HepG2 (cell line): ENCODE results near the gene BID. TPM values are rescaled to one million over a fixed set of nuclear protein-coding genes. Genes with fewer than 3 reads are reported as not detected.

Experiments
- ATAC-seq: fragments of 200-7000 bp; cut with Tn5 transposase; 3 replicates; pipeline ENCODE4 v1.9.1; 2020; ENCODE audit warnings: mild to moderate bottlenecking, moderate library complexity
- BruUV-seq: library from RNA; stranded (reverse); fragments of 400-500 nt; replicated peaks from 2 replicates; lab custom pipeline; 2021; lab: Mats Ljungman, UMichigan
- CTCF ChIA-PET: fragments of 300-600 bp; formaldehyde crosslinking; extraction: SDS; loops from one replicate; lab custom pipeline; 2021; ENCODE audit warnings: low total read pairs, inconsistent platforms, low intra/inter-chr PET ratio; lab: Yijun Ruan, JAX
- POLR2A ChIA-PET: fragments of 350-600 bp; sonication (Branson Sonifier 250); formaldehyde crosslinking; loops from one replicate; lab custom pipeline; 2020; ENCODE audit warnings: antibody characterized with exemption, inconsistent platforms; lab: Yijun Ruan, JAX
- DNase-seq: peaks from one replicate; pipeline ENCODE4 v3.0.0-alpha.2; 2015; ENCODE audit warnings: low spot score
- FAIRE-seq: peaks from 3 replicates; lab custom pipeline; 2011; peaks lifted over from hg19 to GRCh38; lab: Jason Lieb, UNC
- H2AFZ ChIP-seq: one replicate; pipeline ENCODE4 v1.6.1; 2011; ENCODE audit warnings: low read length, inconsistent platforms
- H3K27ac ChIP-seq: fragments of 300-600 bp; 3 replicates; pipeline ENCODE4 v1.8.0; 2011; ENCODE audit warnings: mixed run types, mild to moderate bottlenecking, mixed read lengths, low read length, inconsistent platforms; ENCODE audit not compliant: insufficient read depth; ENCODE audit errors: extremely low read length
- H3K27me3 ChIP-seq, 2 experiments: fragments of 200-600 bp in 1 of 2; 2 replicates in 1 of 2; 3 replicates in 1 of 2; pipeline versions ENCODE4 v1.6.0 to v1.8.0; 2011; ENCODE audit warnings: low read length in 2 of 2, mild to moderate bottlenecking in 2 of 2, moderate library complexity in 2 of 2, inconsistent platforms in 1 of 2; ENCODE audit not compliant: insufficient read depth in 2 of 2, control insufficient read depth in 1 of 2
- H3K36me3 ChIP-seq, 2 experiments: fragments of 200-600 bp in 1 of 2; replicated peaks in 1 of 2; 2 replicates in 1 of 2; 3 replicates in 1 of 2; pipeline versions ENCODE4 v1.5.1 to v1.8.0; 2011; ENCODE audit warnings: low read length in 2 of 2, inconsistent platforms in 1 of 2; ENCODE audit not compliant: insufficient read depth in 2 of 2, control insufficient read depth in 1 of 2
- H3K4me1 ChIP-seq: 2 replicates; pipeline ENCODE4 v1.5.1; 2012; ENCODE audit warnings: low read length, inconsistent platforms; ENCODE audit not compliant: insufficient read depth
- H3K4me2 ChIP-seq: 2 replicates; pipeline ENCODE4 v1.6.0; 2011; ENCODE audit warnings: low read depth, low read length, inconsistent platforms
- H3K4me3 ChIP-seq, 3 experiments: fragments of 200-600 bp in 1 of 3; sonication (generic), shearing (Covaris generic) in 1 of 3; replicated peaks in 1 of 3; 2 replicates each; pipeline ENCODE4 v1.5.1; 2011 to 2016; ENCODE audit warnings: low read length in 3 of 3, inconsistent platforms in 2 of 3, low read depth in 2 of 3, mild to moderate bottlenecking in 2 of 3, control low read depth in 1 of 3, mixed read lengths in 1 of 3; ENCODE audit not compliant: insufficient read depth in 1 of 3
- H3K79me2 ChIP-seq: one replicate; pipeline ENCODE4 v1.6.1; 2011; ENCODE audit warnings: low read length, inconsistent platforms; ENCODE audit not compliant: insufficient read depth
- H3K9ac ChIP-seq: 2 replicates; pipeline ENCODE4 v1.6.0; 2011; ENCODE audit warnings: mild to moderate bottlenecking, low read depth, low read length, inconsistent platforms; ENCODE audit not compliant: insufficient read depth
- H3K9me3 ChIP-seq: 2 replicates; pipeline ENCODE4 v1.5.1; 2012; ENCODE audit warnings: mild to moderate bottlenecking, low read length
- H4K20me1 ChIP-seq: 2 replicates; pipeline ENCODE4 v1.6.0; 2011; ENCODE audit warnings: inconsistent platforms, mild to moderate bottlenecking, low read length, moderate library complexity; ENCODE audit not compliant: insufficient read depth
- CBX2 ChIP-seq, 2 experiments: fragments of 200-600 bp in 1 of 2; sonication (generic); formaldehyde crosslinking in 1 of 2; IDR thresholded peaks; 2 replicates each; pipeline versions ENCODE4 v1.7.0 to v1.8.1; 2018 to 2022; ENCODE audit warnings: low read depth in 2 of 2, low read length in 1 of 2, mild to moderate bottlenecking in 1 of 2, missing genetic modification reagents in 1 of 2
- E2F5 ChIP-seq: sonication (generic); formaldehyde crosslinking; conservative IDR thresholded peaks from 2 replicates; pipeline ENCODE4 v1.4.0; 2020; ENCODE audit warnings: missing genetic modification reagents
- FOXO1 ChIP-seq: sonication (generic); formaldehyde crosslinking; IDR thresholded peaks from 2 replicates; pipeline ENCODE4 v1.4.0; 2020; ENCODE audit warnings: missing genetic modification reagents
- FOXO4 ChIP-seq: sonication (generic); formaldehyde crosslinking; conservative IDR thresholded peaks from 2 replicates; pipeline ENCODE4 v1.8.1; 2023; ENCODE audit warnings: missing genetic modification reagents
- GTF3A ChIP-seq: sonication (generic); formaldehyde crosslinking; conservative IDR thresholded peaks from 2 replicates; pipeline ENCODE4 v1.4.0; 2020; ENCODE audit warnings: mild to moderate bottlenecking, missing genetic modification reagents
- HMGXB4 ChIP-seq, 2 experiments: sonication (generic) in 1 of 2; formaldehyde crosslinking in 1 of 2; IDR thresholded peaks; 2 replicates each; pipeline versions ENCODE4 v1.4.0 to v1.6.1; 2018 to 2020; ENCODE audit warnings: missing genetic modification reagents in 2 of 2, borderline replicate concordance in 1 of 2, low read depth in 1 of 2, mild to moderate bottlenecking in 1 of 2, missing biosample characterization in 1 of 2
- IRF1 ChIP-seq: sonication (generic); formaldehyde crosslinking; IDR thresholded peaks from 2 replicates; pipeline ENCODE4 v1.4.0; 2020; ENCODE audit warnings: low read depth, mild to moderate bottlenecking, missing genetic modification reagents
- RBM39 ChIP-seq: fragments of 200-400 bp; formaldehyde crosslinking; IDR thresholded peaks from one replicate; pipeline ENCODE4 v1.6.1; 2018; ENCODE audit warnings: antibody characterized with exemption, mild to moderate bottlenecking, low read depth, low read length; ENCODE audit not compliant: poor library complexity, severe bottlenecking
- ZBTB8A ChIP-seq: sonication (generic); formaldehyde crosslinking; IDR thresholded peaks from 2 replicates; pipeline ENCODE4 v1.4.0; 2020; ENCODE audit warnings: mild to moderate bottlenecking, low read depth, missing genetic modification reagents, borderline replicate concordance
- ZSCAN31 ChIP-seq: sonication (generic); formaldehyde crosslinking; IDR thresholded peaks from 2 replicates; pipeline ENCODE4 v1.5.0; 2020; ENCODE audit warnings: low read depth, mild to moderate bottlenecking, missing genetic modification reagents
- WGBS: methylation state at CpG from one replicate; pipeline ENCODE4 v1.1.6; 2017; ENCODE audit warnings: low lambda C conversion rate; 5-methylcytosine and 5-hydroxymethylcytosine counted together
- in situ Hi-C: cut with HindIII; loops from 2 replicates; pipeline ENCODE4 v1.10.0; 2017; ENCODE audit warnings: low pct_unique_long_range_greater_than_20kb; ENCODE audit not compliant: extremely low pct_ligation_motif_present
- intact Hi-C: fragments of 100-400 bp; cut with micrococcal nuclease; formaldehyde crosslinking; loops from one replicate; pipeline ENCODE4 v1.10.0; 2022; ENCODE audit not compliant: unreplicated experiment
- polyA plus RNA-seq, 8 experiments: library from polyadenylated mRNA; depleted of rRNA in 3 of 8; stranded (reverse) in 7 of 8; unstranded in 1 of 8; fragments of >200 nt; fragmentation: Illumina TruSeq in 4 of 8; extraction: Trizol in 4 of 8; gene quantifications; 2 replicates each; pipeline versions ENCODE4 v1.2.1 to v1.2.3, GENCODE V29; 2011 to 2016; ENCODE audit warnings: low read depth in 4 of 8, missing spikeins in 1 of 8, mixed read lengths in 1 of 8; ENCODE audit not compliant: insufficient read depth in 1 of 8
- total RNA-seq, 5 experiments: library from RNA; depleted of rRNA; stranded (reverse); fragments of >200 nt; fragmentation: Illumina TruSeq; extraction: Trizol; gene quantifications; 2 replicates each; pipeline ENCODE4 v1.2.3, GENCODE V29; 2016; ENCODE audit warnings: low read depth in 1 of 5

Gene BID
- total and polyA plus RNA-seq, 2 of the 13 experiments (the other 11 are each of a cell fraction or from before 2014, with no cell fraction given), result 35.3 to 51.7 TPM

GRCh38 chr22:17782158-17782557, 7.9 kb upstream of the BID start:
- no peaks in the 10 kb centered on the region for H4K20me1 ChIP-seq
- peak overlapping the region; percentile 73; the same call in 1 of the 2 replicates for H3K4me2 ChIP-seq
- H3K4me3 ChIP-seq, result no peak overlapping the region; a peak in 1 of 6 replicates
- BruUV-seq, result no TSS peak
- CTCF ChIA-PET, result interaction anchor here (1.0 kb wide), 1 partner anchor 28 kb away, joined by 3 read pairs; no protein-coding TSS in a partner anchor
- no peak for ATAC-seq
- intact Hi-C loops, result no loop called here
- in situ Hi-C loops, result loop anchor here (5.0 kb wide), 1 partner anchor 40 kb away; no protein-coding TSS in a partner anchor
- TF ChIP-seq ZBTB8A (CRISPR knock-in tag) (no peak), FOXO4 (CRISPR knock-in tag) (0 out of 2 replicates have a peak, but pooled peaks have one; percentile 49), RBM39 (peak; percentile 24), GTF3A (no peak), E2F5 (no peak), CBX2 (IDR thresholded peaks at IDR 0.05; ENCODE audit: low read depth, low read length) (no peak), CBX2 (CRISPR knock-in tag; IDR thresholded peaks at IDR 0.05; ENCODE audit: low read depth) (no peak), ZSCAN31 (CRISPR knock-in tag) (no peak), IRF1 (CRISPR knock-in tag) (no peak), HMGXB4 (CRISPR knock-in tag; IDR thresholded peaks at IDR 0.05; ENCODE audit: borderline replicate concordance in 1 of 2, low read depth in 1 of 2) (no peak), FOXO1 (no peak)
- TF ChIP-seq, all 625 proteins: peak for 2
- Histone ChIP-seq H3K36me3 (no peaks in the 10 kb centered on the region), H3K79me2 (peaks cover 5% of the 10 kb centered on the region), H3K9ac (no peak overlapping the region), H3K27me3 (no peaks in the 10 kb centered on the region; a peak in 1 of 5 replicates), H3K9me3 (no peaks in the 10 kb centered on the region), H3K27ac (peak overlapping the region; percentile 44), H2AFZ (no peak overlapping the region), H3K4me1 (peaks cover 80% of the 10 kb centered on the region)
- FAIRE-seq (no peak), DNase-seq (no peak)
- WGBS, result 82% methylated on average over 13 of the region's 13 CpGs
- POLR2A ChIA-PET, result interaction anchor here (1.4 to 1.8 kb wide), 3 partner anchors 10 to 143 kb away, joined by 5 to 12 read pairs (median 8); partner anchors contain the start of gene BCL2L13
